Measurements from ENCODE around the gene SOST. TPM values are rescaled to one million over a fixed set of nuclear protein-coding genes. Genes with fewer than 3 reads are reported as not detected.

Gene SOST
- total and polyA plus RNA-seq, 4 donors: 0.02 to 0.04 TPM; not detected in 2

- TF ChIP-seq CTCF (IDR thresholded peaks at IDR 0.05; ENCODE audit: control extremely low read depth, extremely low read depth): no peak
- Histone ChIP-seq H3K27me3 (ENCODE audit: control insufficient read depth in 3 of 3, insufficient read depth in 3 of 3, low read length in 2 of 3) (peaks cover 0 to 26% (median 11%) of the 10 kb centered on the region in 3 donors), H3K4me3 (no peak overlapping the region), H3K4me1 (ENCODE audit: control insufficient read depth in 5 of 5, insufficient read depth in 5 of 5, low read length in 5 of 5) (peaks cover 0 to 6% (median 0%) of the 10 kb centered on the region in 5 donors), H3K9me3 (ENCODE audit: control insufficient read depth in 4 of 4, insufficient read depth in 3 of 4, low read length in 3 of 4) (peaks cover 0 to 4% (median 0%) of the 10 kb centered on the region in 4 donors), H3K27ac (ENCODE audit: low read depth in 1 of 2, low read length in 1 of 2) (no peak overlapping the region), H3K9ac (ENCODE audit: insufficient read depth in 1 of 2, low read length in 2 of 2) (no peak overlapping the region), H3K36me3 (ENCODE audit: control insufficient read depth in 4 of 4, insufficient read depth in 4 of 4, low read length in 4 of 4) (no peaks in the 10 kb centered on the region)
- ATAC-seq (ENCODE audit: insufficient read depth, low FRiP score): no peak
- no peak for DNase-seq
- WGBS, 2 donors: 86 to 92% methylated on average over 6 of the region's 6 CpGs
These were observed 505 bp downstream of the SOST start for GRCh38 chr17:43758086-43758485.

GRCh38 chr17:43757171-43757660 lies 1.4 kb downstream of the SOST start:
- 81 to 83% methylated on average over 8 of the region's 8 CpGs for WGBS, 2 donors
- no peak overlapping the region for H3K9ac ChIP-seq (ENCODE audit: insufficient read depth in 1 of 2, low read length in 2 of 2)

GRCh38 chr17:43756201-43756600 lies 2.4 kb downstream of the SOST start:
- DNase-seq (no peak), ATAC-seq (ENCODE audit: insufficient read depth, low FRiP score) (no peak)
- H3K9me3 ChIP-seq (ENCODE audit: control insufficient read depth in 4 of 4, insufficient read depth in 3 of 4, low read length in 3 of 4): peaks cover 0 to 4% (median 0%) of the 10 kb centered on the region in 4 donors
- H3K27ac ChIP-seq (ENCODE audit: low read depth in 1 of 2, low read length in 1 of 2): no peak overlapping the region
- no peak for TF ChIP-seq CTCF (IDR thresholded peaks at IDR 0.05; ENCODE audit: control extremely low read depth, extremely low read depth)
- peaks cover 0 to 26% (median 17%) of the 10 kb centered on the region in 3 donors for H3K27me3 ChIP-seq (ENCODE audit: control insufficient read depth in 3 of 3, insufficient read depth in 3 of 3, low read length in 2 of 3)
- no peak overlapping the region for H3K9ac ChIP-seq (ENCODE audit: insufficient read depth in 1 of 2, low read length in 2 of 2)
- no peaks in the 10 kb centered on the region for H3K36me3 ChIP-seq (ENCODE audit: control insufficient read depth in 4 of 4, insufficient read depth in 4 of 4, low read length in 4 of 4)
- H3K4me3 ChIP-seq: no peak overlapping the region
- 83 to 91% methylated on average over 6 of the region's 6 CpGs for WGBS, 2 donors
- peaks cover 0 to 6% (median 0%) of the 10 kb centered on the region in 5 donors for H3K4me1 ChIP-seq (ENCODE audit: control insufficient read depth in 5 of 5, insufficient read depth in 5 of 5, low read length in 5 of 5)

More at GRCh38 chr17:43757171-43757660, 1.4 kb downstream of the SOST start:
- Histone ChIP-seq H3K27ac (ENCODE audit: low read depth in 1 of 2, low read length in 1 of 2) (no peak overlapping the region), H3K27me3 (ENCODE audit: control insufficient read depth in 3 of 3, insufficient read depth in 3 of 3, low read length in 2 of 3) (peaks cover 0 to 26% (median 15%) of the 10 kb centered on the region in 3 donors), H3K36me3 (ENCODE audit: control insufficient read depth in 4 of 4, insufficient read depth in 4 of 4, low read length in 4 of 4) (no peaks in the 10 kb centered on the region), H3K9me3 (ENCODE audit: control insufficient read depth in 4 of 4, insufficient read depth in 3 of 4, low read length in 3 of 4) (peaks cover 0 to 4% (median 0%) of the 10 kb centered on the region in 4 donors), H3K4me1 (ENCODE audit: control insufficient read depth in 5 of 5, insufficient read depth in 5 of 5, low read length in 5 of 5) (peaks cover 0 to 6% (median 0%) of the 10 kb centered on the region in 5 donors), H3K4me3 (no peak overlapping the region)
- DNase-seq: no peak
- no peak for TF ChIP-seq CTCF (IDR thresholded peaks at IDR 0.05; ENCODE audit: control extremely low read depth, extremely low read depth)
- ATAC-seq (ENCODE audit: insufficient read depth, low FRiP score): no peak
